HepG2 (cell line): ENCODE measurements around the gene CCDC106. TPM values are rescaled to one million over a fixed set of nuclear protein-coding genes. Genes with fewer than 3 reads are reported as not detected.

Experiments
- HDAC1 ChIP-seq: sonication (generic); formaldehyde crosslinking; IDR thresholded peaks from 2 replicates; pipeline ENCODE4 v1.5.1; 2020; ENCODE audit warnings: mild to moderate bottlenecking, missing genetic modification reagents
- JDP2 ChIP-seq: sonication (generic); formaldehyde crosslinking; IDR thresholded peaks from 2 replicates; pipeline ENCODE4 v1.8.1; 2022; ENCODE audit warnings: missing genetic modification reagents, borderline replicate concordance
- KDM5B ChIP-seq: sonication (generic); formaldehyde crosslinking; IDR thresholded peaks from 2 replicates; pipeline ENCODE4 v1.4.0; 2020; ENCODE audit warnings: missing genetic modification reagents, mild to moderate bottlenecking, borderline replicate concordance
- KMT2B ChIP-seq: IDR thresholded peaks from 2 replicates; pipeline ENCODE4 v1.6.1; 2016; ENCODE audit warnings: missing genetic modification reagents, missing compliant biosample characterization
- PAX8 ChIP-seq: sonication (generic); formaldehyde crosslinking; IDR thresholded peaks from 2 replicates; pipeline ENCODE4 v1.8.0; 2022; ENCODE audit warnings: mild to moderate bottlenecking, missing genetic modification reagents, borderline replicate concordance
- PHF21A ChIP-seq: sonication (generic); formaldehyde crosslinking; IDR thresholded peaks from 2 replicates; pipeline ENCODE4 v1.5.0; 2020; ENCODE audit warnings: mild to moderate bottlenecking, missing genetic modification reagents
- RFX5 ChIP-seq: IDR thresholded peaks from 2 replicates; pipeline ENCODE4 v1.6.1; 2011; ENCODE audit warnings: low read depth, low read length, improper control_type of control experiment
- SMYD3 ChIP-seq: sonication (generic); formaldehyde crosslinking; IDR thresholded peaks from 2 replicates; pipeline ENCODE4 v1.8.1; 2023; ENCODE audit warnings: mild to moderate bottlenecking, missing genetic modification reagents
- TBL1XR1 ChIP-seq: fragments of 150-350 bp; IDR thresholded peaks from 2 replicates; pipeline ENCODE4 v1.6.1; 2014; ENCODE audit warnings: borderline replicate concordance, low read length; ENCODE audit not compliant: partially characterized antibody
- ZFP62 ChIP-seq: sonication (generic); formaldehyde crosslinking; IDR thresholded peaks from 2 replicates; pipeline ENCODE4 v1.4.0; 2020; ENCODE audit warnings: missing genetic modification reagents
- ZNF10 ChIP-seq: sonication (generic); formaldehyde crosslinking; IDR thresholded peaks from 2 replicates; pipeline ENCODE4 v1.4.0; 2020; ENCODE audit warnings: mild to moderate bottlenecking, low read depth, missing genetic modification reagents, borderline replicate concordance
- ZNF335 ChIP-seq: sonication (generic); formaldehyde crosslinking; IDR thresholded peaks from 2 replicates; pipeline ENCODE4 v1.4.0; 2020; ENCODE audit warnings: missing genetic modification reagents
- ZNF431 ChIP-seq: sonication (generic); formaldehyde crosslinking; IDR thresholded peaks from 2 replicates; pipeline ENCODE4 v1.9.0; 2022; ENCODE audit warnings: missing genetic modification reagents, low read depth, mild to moderate bottlenecking, borderline replicate concordance
- ZNF737 ChIP-seq: sonication (generic); formaldehyde crosslinking; IDR thresholded peaks from 2 replicates; pipeline ENCODE4 v1.5.0; 2020; ENCODE audit warnings: missing genetic modification reagents, mild to moderate bottlenecking, borderline replicate concordance
- ZNF776 ChIP-seq: sonication (generic); formaldehyde crosslinking; IDR thresholded peaks from 2 replicates; pipeline ENCODE4 v1.4.0; 2020; ENCODE audit warnings: mild to moderate bottlenecking, missing genetic modification reagents
- ZSCAN25 ChIP-seq: sonication (generic); formaldehyde crosslinking; IDR thresholded peaks from 2 replicates; pipeline ENCODE4 v1.8.0; 2022; ENCODE audit warnings: mild to moderate bottlenecking, missing genetic modification reagents
- polyA plus RNA-seq, 8 experiments: library from polyadenylated mRNA; depleted of rRNA in 3 of 8; stranded (reverse) in 7 of 8; unstranded in 1 of 8; fragments of >200 nt; fragmentation: Illumina TruSeq in 4 of 8; extraction: Trizol in 4 of 8; gene quantifications; 2 replicates each; pipeline versions ENCODE4 v1.2.1 to v1.2.3, GENCODE V29; 2011 to 2016; ENCODE audit warnings: low read depth in 4 of 8, missing spikeins in 1 of 8, mixed read lengths in 1 of 8; ENCODE audit not compliant: insufficient read depth in 1 of 8
- total RNA-seq, 5 experiments: library from RNA; depleted of rRNA; stranded (reverse); fragments of >200 nt; fragmentation: Illumina TruSeq; extraction: Trizol; gene quantifications; 2 replicates each; pipeline ENCODE4 v1.2.3, GENCODE V29; 2016; ENCODE audit warnings: low read depth in 1 of 5
- TF ChIP-seq, protein P1 (sequence below): sonication (generic); formaldehyde crosslinking; IDR thresholded peaks from 2 replicates; pipeline ENCODE4; 2020; ENCODE audit warnings: missing genetic modification reagents, mild to moderate bottlenecking, borderline replicate concordance
- TF ChIP-seq, protein P2 (sequence below): sonication (generic); formaldehyde crosslinking; IDR thresholded peaks from 2 replicates; pipeline ENCODE4 v1.5.0; 2020; ENCODE audit warnings: mild to moderate bottlenecking, missing genetic modification reagents
- TF ChIP-seq, protein P3 (sequence below): sonication (generic); formaldehyde crosslinking; IDR thresholded peaks from 2 replicates; pipeline ENCODE4 v1.4.0; 2020; ENCODE audit warnings: mild to moderate bottlenecking, low read depth, missing genetic modification reagents
- TF ChIP-seq, protein P4 (sequence below): sonication (generic); formaldehyde crosslinking; IDR thresholded peaks from 2 replicates; pipeline ENCODE4 v1.4.0; 2020; ENCODE audit warnings: missing genetic modification reagents, borderline replicate concordance
- TF ChIP-seq, protein P5 (sequence below): IDR thresholded peaks from 2 replicates; pipeline ENCODE4 v1.6.1; 2016

CCDC106 gene
- total and polyA plus RNA-seq, 2 of the 13 experiments (the other 11 are each of a cell fraction or from before 2014, with no cell fraction given), result 4.7 to 8.8 TPM

DNA sequence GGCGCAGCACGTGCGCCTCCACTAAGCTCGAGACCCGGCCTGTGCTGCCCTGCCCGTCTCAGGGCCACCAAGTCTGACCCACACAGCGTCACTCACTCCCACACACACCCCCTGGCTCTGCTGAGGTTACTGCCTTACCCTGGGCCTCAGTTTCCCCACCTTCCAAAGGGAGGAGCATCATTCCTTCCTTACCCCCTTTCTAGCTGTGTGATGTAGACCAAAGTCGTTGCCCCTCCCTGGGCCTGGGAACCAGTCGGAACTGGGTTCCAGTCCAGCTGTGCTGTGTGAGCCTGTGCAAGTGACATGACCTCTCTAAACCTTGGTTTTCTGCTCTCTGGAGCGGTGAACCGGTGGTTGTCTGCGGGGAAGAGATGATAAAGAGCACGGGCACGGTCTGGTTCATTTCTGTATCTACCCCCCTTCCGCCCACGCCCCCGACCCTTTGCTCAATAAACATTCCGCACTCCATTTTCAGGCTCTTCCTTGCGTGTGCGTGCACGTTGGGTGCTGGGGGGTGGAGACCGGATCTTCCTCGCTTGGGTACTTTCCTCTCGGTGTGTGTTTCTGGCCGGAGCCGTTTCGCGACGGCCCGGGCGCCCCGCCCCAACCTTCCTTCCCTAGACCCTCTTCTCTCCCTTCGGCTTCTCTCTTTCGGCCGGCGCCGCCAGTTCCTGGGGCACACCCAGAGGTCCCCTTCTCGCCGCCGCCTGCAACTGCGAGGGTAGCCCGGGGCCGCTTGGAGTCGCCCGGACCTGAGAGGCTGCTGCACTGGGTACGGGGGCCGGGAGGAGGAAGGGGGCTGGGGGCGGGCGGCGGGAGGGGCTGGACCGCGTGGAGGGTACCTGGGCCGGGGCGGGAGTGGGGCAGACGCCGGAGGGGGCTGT is 4.8 kb upstream of the CCDC106 start, which contains the start of gene ZNF581 (continued):
- TF ChIP-seq, protein P1, sequence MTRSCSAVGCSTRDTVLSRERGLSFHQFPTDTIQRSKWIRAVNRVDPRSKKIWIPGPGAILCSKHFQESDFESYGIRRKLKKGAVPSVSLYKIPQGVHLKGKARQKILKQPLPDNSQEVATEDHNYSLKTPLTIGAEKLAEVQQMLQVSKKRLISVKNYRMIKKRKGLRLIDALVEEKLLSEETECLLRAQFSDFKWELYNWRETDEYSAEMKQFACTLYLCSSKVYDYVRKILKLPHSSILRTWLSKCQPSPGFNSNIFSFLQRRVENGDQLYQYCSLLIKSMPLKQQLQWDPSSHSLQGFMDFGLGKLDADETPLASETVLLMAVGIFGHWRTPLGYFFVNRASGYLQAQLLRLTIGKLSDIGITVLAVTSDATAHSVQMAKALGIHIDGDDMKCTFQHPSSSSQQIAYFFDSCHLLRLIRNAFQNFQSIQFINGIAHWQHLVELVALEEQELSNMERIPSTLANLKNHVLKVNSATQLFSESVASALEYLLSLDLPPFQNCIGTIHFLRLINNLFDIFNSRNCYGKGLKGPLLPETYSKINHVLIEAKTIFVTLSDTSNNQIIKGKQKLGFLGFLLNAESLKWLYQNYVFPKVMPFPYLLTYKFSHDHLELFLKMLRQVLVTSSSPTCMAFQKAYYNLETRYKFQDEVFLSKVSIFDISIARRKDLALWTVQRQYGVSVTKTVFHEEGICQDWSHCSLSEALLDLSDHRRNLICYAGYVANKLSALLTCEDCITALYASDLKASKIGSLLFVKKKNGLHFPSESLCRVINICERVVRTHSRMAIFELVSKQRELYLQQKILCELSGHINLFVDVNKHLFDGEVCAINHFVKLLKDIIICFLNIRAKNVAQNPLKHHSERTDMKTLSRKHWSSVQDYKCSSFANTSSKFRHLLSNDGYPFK (CRISPR knock-in tag), result peak; percentile 70
- TF ChIP-seq, protein P2, sequence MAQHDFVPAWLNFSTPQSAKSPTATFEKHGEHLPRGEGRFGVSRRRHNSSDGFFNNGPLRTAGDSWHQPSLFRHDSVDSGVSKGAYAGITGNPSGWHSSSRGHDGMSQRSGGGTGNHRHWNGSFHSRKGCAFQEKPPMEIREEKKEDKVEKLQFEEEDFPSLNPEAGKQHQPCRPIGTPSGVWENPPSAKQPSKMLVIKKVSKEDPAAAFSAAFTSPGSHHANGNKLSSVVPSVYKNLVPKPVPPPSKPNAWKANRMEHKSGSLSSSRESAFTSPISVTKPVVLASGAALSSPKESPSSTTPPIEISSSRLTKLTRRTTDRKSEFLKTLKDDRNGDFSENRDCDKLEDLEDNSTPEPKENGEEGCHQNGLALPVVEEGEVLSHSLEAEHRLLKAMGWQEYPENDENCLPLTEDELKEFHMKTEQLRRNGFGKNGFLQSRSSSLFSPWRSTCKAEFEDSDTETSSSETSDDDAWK, result no peak
- TF ChIP-seq SMYD3 (CRISPR knock-in tag) (0 out of 2 replicates have a peak, but pooled peaks have one; percentile 12), TBL1XR1 (peak; percentile 34), ZNF776 (CRISPR knock-in tag) (no peak), ZNF10 (CRISPR knock-in tag) (no peak), KDM5B (CRISPR knock-in tag) (no peak; the same call in 1 of the 2 replicates), ZNF335 (peak; percentile 65; the same call in 1 of the 2 replicates), KMT2B (peak; percentile 79), ZNF431 (CRISPR knock-in tag) (no peak), PHF21A (CRISPR knock-in tag) (peak; percentile 85; the same call in 1 of the 2 replicates), PAX8 (CRISPR knock-in tag) (0 out of 2 replicates have a peak, but pooled peaks have one; percentile 62), ZFP62 (CRISPR knock-in tag) (no peak), JDP2 (no peak), HDAC1 (CRISPR knock-in tag) (peak; percentile 88), RFX5 (0 out of 2 replicates have a peak, but pooled peaks have one; percentile 14), ZSCAN25 (CRISPR knock-in tag) (0 out of 2 replicates have a peak, but pooled peaks have one; percentile 4), ZNF737 (CRISPR knock-in tag) (no peak)
- TF ChIP-seq, protein P3, sequence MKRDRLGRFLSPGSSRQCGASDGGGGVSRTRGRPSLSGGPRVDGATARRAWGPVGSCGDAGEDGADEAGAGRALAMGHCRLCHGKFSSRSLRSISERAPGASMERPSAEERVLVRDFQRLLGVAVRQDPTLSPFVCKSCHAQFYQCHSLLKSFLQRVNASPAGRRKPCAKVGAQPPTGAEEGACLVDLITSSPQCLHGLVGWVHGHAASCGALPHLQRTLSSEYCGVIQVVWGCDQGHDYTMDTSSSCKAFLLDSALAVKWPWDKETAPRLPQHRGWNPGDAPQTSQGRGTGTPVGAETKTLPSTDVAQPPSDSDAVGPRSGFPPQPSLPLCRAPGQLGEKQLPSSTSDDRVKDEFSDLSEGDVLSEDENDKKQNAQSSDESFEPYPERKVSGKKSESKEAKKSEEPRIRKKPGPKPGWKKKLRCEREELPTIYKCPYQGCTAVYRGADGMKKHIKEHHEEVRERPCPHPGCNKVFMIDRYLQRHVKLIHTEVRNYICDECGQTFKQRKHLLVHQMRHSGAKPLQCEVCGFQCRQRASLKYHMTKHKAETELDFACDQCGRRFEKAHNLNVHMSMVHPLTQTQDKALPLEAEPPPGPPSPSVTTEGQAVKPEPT, result 0 out of 2 replicates have a peak, but pooled peaks have one; percentile 31
- TF ChIP-seq, protein P4, sequence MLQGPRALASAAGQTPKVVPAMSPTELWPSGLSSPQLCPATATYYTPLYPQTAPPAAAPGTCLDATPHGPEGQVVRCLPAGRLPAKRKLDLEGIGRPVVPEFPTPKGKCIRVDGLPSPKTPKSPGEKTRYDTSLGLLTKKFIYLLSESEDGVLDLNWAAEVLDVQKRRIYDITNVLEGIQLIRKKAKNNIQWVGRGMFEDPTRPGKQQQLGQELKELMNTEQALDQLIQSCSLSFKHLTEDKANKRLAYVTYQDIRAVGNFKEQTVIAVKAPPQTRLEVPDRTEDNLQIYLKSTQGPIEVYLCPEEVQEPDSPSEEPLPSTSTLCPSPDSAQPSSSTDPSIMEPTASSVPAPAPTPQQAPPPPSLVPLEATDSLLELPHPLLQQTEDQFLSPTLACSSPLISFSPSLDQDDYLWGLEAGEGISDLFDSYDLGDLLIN (CRISPR knock-in tag), result no peak
- TF ChIP-seq, protein P5, sequence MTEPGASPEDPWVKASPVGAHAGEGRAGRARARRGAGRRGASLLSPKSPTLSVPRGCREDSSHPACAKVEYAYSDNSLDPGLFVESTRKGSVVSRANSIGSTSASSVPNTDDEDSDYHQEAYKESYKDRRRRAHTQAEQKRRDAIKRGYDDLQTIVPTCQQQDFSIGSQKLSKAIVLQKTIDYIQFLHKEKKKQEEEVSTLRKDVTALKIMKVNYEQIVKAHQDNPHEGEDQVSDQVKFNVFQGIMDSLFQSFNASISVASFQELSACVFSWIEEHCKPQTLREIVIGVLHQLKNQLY (CRISPR knock-in tag), result no peak
